ENCODE data around the gene KIAA0825.

Gene KIAA0825

GRCh38 chr5:94544875-94545547 lies 73.4 kb downstream of the KIAA0825 start:
- peaks cover 3% of the 10 kb centered on the region for H3K27me3 Mint-ChIP-seq (ENCODE audit: low read depth, poor library complexity)
- H3K9me3 Mint-ChIP-seq, result peaks cover 42% of the 10 kb centered on the region
- H3K27ac Mint-ChIP-seq, result no peak overlapping the region
- peaks cover 20% of the 10 kb centered on the region for H3K36me3 Mint-ChIP-seq (ENCODE audit: low read depth)
- DNase-seq, result no peak
- no peaks in the 10 kb centered on the region for H3K4me1 Mint-ChIP-seq
- TF ChIP-seq CTCF (IDR thresholded peaks at IDR 0.05), result no peak
- H3K4me3 Mint-ChIP-seq, result no peak overlapping the region

GRCh38 chr5:94544031-94544650 lies 74.3 kb downstream of the KIAA0825 start:
- no peak for TF ChIP-seq CTCF (IDR thresholded peaks at IDR 0.05)
- Mint-ChIP-seq H3K36me3 (ENCODE audit: low read depth) (peaks cover 21% of the 10 kb centered on the region), H3K27ac (no peak overlapping the region), H3K4me3 (no peak overlapping the region), H3K9me3 (peaks cover 39% of the 10 kb centered on the region), H3K27me3 (ENCODE audit: low read depth, poor library complexity) (no peaks in the 10 kb centered on the region), H3K4me1 (no peaks in the 10 kb centered on the region)
- DNase-seq, result no peak

- Mint-ChIP-seq H3K27ac (no peak overlapping the region), H3K4me1 (no peaks in the 10 kb centered on the region), H3K27me3 (ENCODE audit: low read depth, poor library complexity) (no peaks in the 10 kb centered on the region), H3K4me3 (no peak overlapping the region), H3K36me3 (ENCODE audit: low read depth) (peaks cover 21% of the 10 kb centered on the region), H3K9me3 (peaks cover 44% of the 10 kb centered on the region)
- no peak for DNase-seq
- no peak for TF ChIP-seq CTCF (IDR thresholded peaks at IDR 0.05)
These were observed 77.4 kb downstream of the KIAA0825 start for GRCh38 chr5:94540856-94541494.

GRCh38 chr5:94538260-94538659 lies 80.1 kb downstream of the KIAA0825 start:
- no peak for DNase-seq
- Mint-ChIP-seq H3K9me3 (peaks cover 34% of the 10 kb centered on the region), H3K27me3 (ENCODE audit: low read depth, poor library complexity) (no peaks in the 10 kb centered on the region)

GRCh38 chr5:94526706-94527105 lies 91.7 kb downstream of the KIAA0825 start:
- TF ChIP-seq CTCF (IDR thresholded peaks at IDR 0.05), result no peak
- Mint-ChIP-seq H3K27me3 (ENCODE audit: low read depth, poor library complexity) (no peaks in the 10 kb centered on the region), H3K27ac (no peak overlapping the region), H3K9me3 (no peaks in the 10 kb centered on the region), H3K4me1 (no peaks in the 10 kb centered on the region), H3K4me3 (no peak overlapping the region), H3K36me3 (ENCODE audit: low read depth) (no peaks in the 10 kb centered on the region)
- DNase-seq, result no peak

More at GRCh38 chr5:94538260-94538659, 80.1 kb downstream of the KIAA0825 start:
- Mint-ChIP-seq H3K4me3 (no peak overlapping the region), H3K4me1 (no peaks in the 10 kb centered on the region), H3K27ac (no peak overlapping the region), H3K36me3 (ENCODE audit: low read depth) (peaks cover 20% of the 10 kb centered on the region)
- no peak for TF ChIP-seq CTCF (IDR thresholded peaks at IDR 0.05)
